Activated CD8-positive, alpha-beta T cell treated with anti-CD3 and anti-CD28 coated beads for 36 hours (primary cell): Measurements from ENCODE around the gene SPG21. TPM values are rescaled to one million over a fixed set of nuclear protein-coding genes. Genes with fewer than 3 reads are reported as not detected.

ENCODE experiments used
- ATAC-seq: fragments of 200-7000 bp; cut with Tn5 transposase; one replicate; pipeline ENCODE4 v1.10.0; 2021; ENCODE audit warnings: mild to moderate bottlenecking, moderate library complexity
- CTCF ChIA-PET: fragments of 350-600 bp; sonication (Branson Sonifier 250); formaldehyde crosslinking; loops from one replicate; lab custom pipeline; 2021; ENCODE audit warnings: antibody characterized with exemption; lab: Charles Lee
- POLR2A ChIA-PET: fragments of 350-600 bp; sonication (Branson Sonifier 250); formaldehyde crosslinking; loops from one replicate; lab custom pipeline; 2021; ENCODE audit warnings: antibody characterized with exemption; lab: Charles Lee
- DNase-seq: peaks from one replicate; pipeline ENCODE4 v3.0.0-alpha.2; 2020
- H3K27ac Mint-ChIP-seq: one replicate; pipeline ENCODE4 v1.8.0; 2021; ENCODE audit warnings: mild to moderate bottlenecking, mixed read lengths
- H3K27me3 Mint-ChIP-seq: one replicate; pipeline ENCODE4 v1.8.0; 2021; ENCODE audit warnings: mixed read lengths
- H3K36me3 Mint-ChIP-seq: one replicate; pipeline ENCODE4 v1.8.0; 2021; ENCODE audit warnings: low read depth, mixed read lengths
- H3K4me1 Mint-ChIP-seq: one replicate; pipeline ENCODE4 v1.8.0; 2021; ENCODE audit warnings: low read depth, mixed read lengths
- H3K4me3 Mint-ChIP-seq: one replicate; pipeline ENCODE4 v1.8.0; 2021; ENCODE audit warnings: mild to moderate bottlenecking, moderate library complexity, mixed read lengths
- H3K9me3 Mint-ChIP-seq: one replicate; pipeline ENCODE4 v1.8.0; 2021; ENCODE audit warnings: mixed read lengths
- intact Hi-C: fragments of 100-400 bp; cut with micrococcal nuclease; formaldehyde crosslinking; loops from one replicate; pipeline ENCODE4 v1.10.0; 2022
- total RNA-seq, 2 experiments: library from RNA; stranded (reverse); gene quantifications; one replicate each; pipeline ENCODE4 v1.2.3, GENCODE V29; 2021
- TF ChIP-seq, protein P1 (sequence below): fragments of 200-600 bp; IDR thresholded peaks from one replicate; pipeline ENCODE4 v1.8.0; 2022; ENCODE audit warnings: antibody characterized with exemption, mild to moderate bottlenecking

SPG21 gene
- total RNA-seq, 2 experiments from 2014 or later = 72.3 to 73.0 TPM

GRCh38 chr15:64930019-64930652 lies 59.6 kb downstream of the SPG21 start:
- H3K27ac Mint-ChIP-seq = no peak overlapping the region
- TF ChIP-seq, protein P1, sequence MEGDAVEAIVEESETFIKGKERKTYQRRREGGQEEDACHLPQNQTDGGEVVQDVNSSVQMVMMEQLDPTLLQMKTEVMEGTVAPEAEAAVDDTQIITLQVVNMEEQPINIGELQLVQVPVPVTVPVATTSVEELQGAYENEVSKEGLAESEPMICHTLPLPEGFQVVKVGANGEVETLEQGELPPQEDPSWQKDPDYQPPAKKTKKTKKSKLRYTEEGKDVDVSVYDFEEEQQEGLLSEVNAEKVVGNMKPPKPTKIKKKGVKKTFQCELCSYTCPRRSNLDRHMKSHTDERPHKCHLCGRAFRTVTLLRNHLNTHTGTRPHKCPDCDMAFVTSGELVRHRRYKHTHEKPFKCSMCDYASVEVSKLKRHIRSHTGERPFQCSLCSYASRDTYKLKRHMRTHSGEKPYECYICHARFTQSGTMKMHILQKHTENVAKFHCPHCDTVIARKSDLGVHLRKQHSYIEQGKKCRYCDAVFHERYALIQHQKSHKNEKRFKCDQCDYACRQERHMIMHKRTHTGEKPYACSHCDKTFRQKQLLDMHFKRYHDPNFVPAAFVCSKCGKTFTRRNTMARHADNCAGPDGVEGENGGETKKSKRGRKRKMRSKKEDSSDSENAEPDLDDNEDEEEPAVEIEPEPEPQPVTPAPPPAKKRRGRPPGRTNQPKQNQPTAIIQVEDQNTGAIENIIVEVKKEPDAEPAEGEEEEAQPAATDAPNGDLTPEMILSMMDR = no peak
- H3K4me3 Mint-ChIP-seq = no peak overlapping the region
- H3K4me1 Mint-ChIP-seq = no peaks in the 10 kb centered on the region
- DNase-seq (no peak), ATAC-seq (no peak)
- intact Hi-C loops = no loop called here
- CTCF ChIA-PET = no interaction called here
- no peaks in the 10 kb centered on the region for H3K36me3 Mint-ChIP-seq
- no peaks in the 10 kb centered on the region for H3K9me3 Mint-ChIP-seq
- POLR2A ChIA-PET = no interaction called here
- H3K27me3 Mint-ChIP-seq = no peaks in the 10 kb centered on the region

- H3K27me3 Mint-ChIP-seq = no peaks in the 10 kb centered on the region
- TF ChIP-seq, protein P1 = no peak
- ChIA-PET CTCF (interaction anchor here (0.8 to 1.5 kb wide), 3 partner anchors 80 to 201 kb away, joined by 3 to 5 read pairs (median 5); no protein-coding TSS in a partner anchor), POLR2A (interaction anchor here (0.9 to 1.4 kb wide), 2 partner anchors 11 to 35 kb away, joined by 3 to 5 read pairs; no protein-coding TSS in a partner anchor)
- no peaks in the 10 kb centered on the region for H3K9me3 Mint-ChIP-seq
- intact Hi-C loops = no loop called here
- H3K4me3 Mint-ChIP-seq = no peak overlapping the region
- no peaks in the 10 kb centered on the region for H3K4me1 Mint-ChIP-seq
- no peak overlapping the region for H3K27ac Mint-ChIP-seq
- DNase-seq (no peak), ATAC-seq (no peak)
- H3K36me3 Mint-ChIP-seq = no peaks in the 10 kb centered on the region
These were observed 61.0 kb downstream of the SPG21 start for GRCh38 chr15:64928626-64929220.

- no peak for ATAC-seq
- TF ChIP-seq, protein P1 = no peak
- Mint-ChIP-seq H3K36me3 (no peaks in the 10 kb centered on the region), H3K27ac (no peak overlapping the region), H3K9me3 (no peaks in the 10 kb centered on the region), H3K27me3 (no peaks in the 10 kb centered on the region), H3K4me3 (no peak overlapping the region), H3K4me1 (no peaks in the 10 kb centered on the region)
- POLR2A ChIA-PET = no interaction called here
- intact Hi-C loops = no loop called here
- no peak for DNase-seq
- CTCF ChIA-PET = no interaction called here
These were observed 63.1 kb downstream of the SPG21 start for GRCh38 chr15:64926661-64927060.

- intact Hi-C loops = no loop called here
- no peaks in the 10 kb centered on the region for H3K9me3 Mint-ChIP-seq
- no peak overlapping the region for H3K4me3 Mint-ChIP-seq
- POLR2A ChIA-PET = interaction anchor here (1.1 kb wide), 2 partner anchors 11 to 119 kb away, joined by 3 read pairs; no protein-coding TSS in a partner anchor
- DNase-seq = no peak
- H3K27ac Mint-ChIP-seq = no peak overlapping the region
- no peaks in the 10 kb centered on the region for H3K4me1 Mint-ChIP-seq
- ATAC-seq = no peak
- H3K36me3 Mint-ChIP-seq = no peaks in the 10 kb centered on the region
- TF ChIP-seq, protein P1 = no peak
- CTCF ChIA-PET = no interaction called here
- H3K27me3 Mint-ChIP-seq = no peaks in the 10 kb centered on the region
These were observed 64.1 kb downstream of the SPG21 start for GRCh38 chr15:64925335-64926330.
